ENCODE measurements around the gene RNU1-3. TPM values are rescaled to one million over a fixed set of nuclear protein-coding genes. Genes with fewer than 3 reads are reported as not detected.
A peak's percentile ranks its signal among the peaks of the same experiment; 100 is the strongest.
"Not testable (repeated sequence)": the region's sequence is repeated elsewhere in the genome, so short reads cannot be mapped to it uniquely, and the experiment has no call there.

The RNU1-3 gene
- total and polyA plus RNA-seq, 2 of the 13 experiments (the other 11 are each of a cell fraction or from before 2014, with no cell fraction given), result under 0.01 to 11,018 TPM

DNA sequence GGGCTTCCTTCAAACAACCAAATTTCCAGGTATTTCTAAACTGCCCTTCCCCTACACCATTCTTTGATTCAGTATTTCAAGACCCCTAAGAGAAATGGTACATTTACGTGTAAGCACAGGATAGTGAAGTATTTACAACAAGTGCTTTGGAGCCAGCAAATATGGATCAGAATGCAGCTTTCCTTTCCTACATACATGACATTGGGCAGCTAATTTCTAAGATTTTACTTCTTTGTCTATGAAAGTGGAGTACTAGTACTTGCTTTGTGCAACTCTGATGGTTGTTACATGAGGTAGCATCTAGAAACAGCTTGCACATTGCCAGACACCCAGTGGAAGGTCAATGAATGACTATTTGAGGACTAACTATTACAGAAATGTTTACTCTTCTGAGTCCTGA lies 15.2 kb downstream of the RNU1-3 start:
- peak; percentile 78 for ATAC-seq
- peak; percentile 49 for FAIRE-seq
- DNase-seq (ENCODE audit: low spot score), result peak; percentile 71
- TF ChIP-seq, protein P1, sequence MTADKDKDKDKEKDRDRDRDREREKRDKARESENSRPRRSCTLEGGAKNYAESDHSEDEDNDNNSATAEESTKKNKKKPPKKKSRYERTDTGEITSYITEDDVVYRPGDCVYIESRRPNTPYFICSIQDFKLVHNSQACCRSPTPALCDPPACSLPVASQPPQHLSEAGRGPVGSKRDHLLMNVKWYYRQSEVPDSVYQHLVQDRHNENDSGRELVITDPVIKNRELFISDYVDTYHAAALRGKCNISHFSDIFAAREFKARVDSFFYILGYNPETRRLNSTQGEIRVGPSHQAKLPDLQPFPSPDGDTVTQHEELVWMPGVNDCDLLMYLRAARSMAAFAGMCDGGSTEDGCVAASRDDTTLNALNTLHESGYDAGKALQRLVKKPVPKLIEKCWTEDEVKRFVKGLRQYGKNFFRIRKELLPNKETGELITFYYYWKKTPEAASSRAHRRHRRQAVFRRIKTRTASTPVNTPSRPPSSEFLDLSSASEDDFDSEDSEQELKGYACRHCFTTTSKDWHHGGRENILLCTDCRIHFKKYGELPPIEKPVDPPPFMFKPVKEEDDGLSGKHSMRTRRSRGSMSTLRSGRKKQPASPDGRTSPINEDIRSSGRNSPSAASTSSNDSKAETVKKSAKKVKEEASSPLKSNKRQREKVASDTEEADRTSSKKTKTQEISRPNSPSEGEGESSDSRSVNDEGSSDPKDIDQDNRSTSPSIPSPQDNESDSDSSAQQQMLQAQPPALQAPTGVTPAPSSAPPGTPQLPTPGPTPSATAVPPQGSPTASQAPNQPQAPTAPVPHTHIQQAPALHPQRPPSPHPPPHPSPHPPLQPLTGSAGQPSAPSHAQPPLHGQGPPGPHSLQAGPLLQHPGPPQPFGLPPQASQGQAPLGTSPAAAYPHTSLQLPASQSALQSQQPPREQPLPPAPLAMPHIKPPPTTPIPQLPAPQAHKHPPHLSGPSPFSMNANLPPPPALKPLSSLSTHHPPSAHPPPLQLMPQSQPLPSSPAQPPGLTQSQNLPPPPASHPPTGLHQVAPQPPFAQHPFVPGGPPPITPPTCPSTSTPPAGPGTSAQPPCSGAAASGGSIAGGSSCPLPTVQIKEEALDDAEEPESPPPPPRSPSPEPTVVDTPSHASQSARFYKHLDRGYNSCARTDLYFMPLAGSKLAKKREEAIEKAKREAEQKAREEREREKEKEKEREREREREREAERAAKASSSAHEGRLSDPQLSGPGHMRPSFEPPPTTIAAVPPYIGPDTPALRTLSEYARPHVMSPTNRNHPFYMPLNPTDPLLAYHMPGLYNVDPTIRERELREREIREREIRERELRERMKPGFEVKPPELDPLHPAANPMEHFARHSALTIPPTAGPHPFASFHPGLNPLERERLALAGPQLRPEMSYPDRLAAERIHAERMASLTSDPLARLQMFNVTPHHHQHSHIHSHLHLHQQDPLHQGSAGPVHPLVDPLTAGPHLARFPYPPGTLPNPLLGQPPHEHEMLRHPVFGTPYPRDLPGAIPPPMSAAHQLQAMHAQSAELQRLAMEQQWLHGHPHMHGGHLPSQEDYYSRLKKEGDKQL (CRISPR knock-in tag; IDR thresholded peaks at IDR 0.05; ENCODE audit: low read depth), result peak; percentile 27; the same call in 1 of the 2 replicates
- TF ChIP-seq, protein P2, sequence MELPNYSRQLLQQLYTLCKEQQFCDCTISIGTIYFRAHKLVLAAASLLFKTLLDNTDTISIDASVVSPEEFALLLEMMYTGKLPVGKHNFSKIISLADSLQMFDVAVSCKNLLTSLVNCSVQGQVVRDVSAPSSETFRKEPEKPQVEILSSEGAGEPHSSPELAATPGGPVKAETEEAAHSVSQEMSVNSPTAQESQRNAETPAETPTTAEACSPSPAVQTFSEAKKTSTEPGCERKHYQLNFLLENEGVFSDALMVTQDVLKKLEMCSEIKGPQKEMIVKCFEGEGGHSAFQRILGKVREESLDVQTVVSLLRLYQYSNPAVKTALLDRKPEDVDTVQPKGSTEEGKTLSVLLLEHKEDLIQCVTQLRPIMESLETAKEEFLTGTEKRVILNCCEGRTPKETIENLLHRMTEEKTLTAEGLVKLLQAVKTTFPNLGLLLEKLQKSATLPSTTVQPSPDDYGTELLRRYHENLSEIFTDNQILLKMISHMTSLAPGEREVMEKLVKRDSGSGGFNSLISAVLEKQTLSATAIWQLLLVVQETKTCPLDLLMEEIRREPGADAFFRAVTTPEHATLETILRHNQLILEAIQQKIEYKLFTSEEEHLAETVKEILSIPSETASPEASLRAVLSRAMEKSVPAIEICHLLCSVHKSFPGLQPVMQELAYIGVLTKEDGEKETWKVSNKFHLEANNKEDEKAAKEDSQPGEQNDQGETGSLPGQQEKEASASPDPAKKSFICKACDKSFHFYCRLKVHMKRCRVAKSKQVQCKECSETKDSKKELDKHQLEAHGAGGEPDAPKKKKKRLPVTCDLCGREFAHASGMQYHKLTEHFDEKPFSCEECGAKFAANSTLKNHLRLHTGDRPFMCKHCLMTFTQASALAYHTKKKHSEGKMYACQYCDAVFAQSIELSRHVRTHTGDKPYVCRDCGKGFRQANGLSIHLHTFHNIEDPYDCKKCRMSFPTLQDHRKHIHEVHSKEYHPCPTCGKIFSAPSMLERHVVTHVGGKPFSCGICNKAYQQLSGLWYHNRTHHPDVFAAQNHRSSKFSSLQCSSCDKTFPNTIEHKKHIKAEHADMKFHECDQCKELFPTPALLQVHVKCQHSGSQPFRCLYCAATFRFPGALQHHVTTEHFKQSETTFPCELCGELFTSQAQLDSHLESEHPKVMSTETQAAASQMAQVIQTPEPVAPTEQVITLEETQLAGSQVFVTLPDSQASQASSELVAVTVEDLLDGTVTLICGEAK (IDR thresholded peaks at IDR 0.05), result 0 out of 2 replicates have a peak, but pooled peaks have one; percentile 20
- TF ChIP-seq, protein P2 (CRISPR knock-in tag; IDR thresholded peaks at IDR 0.05), result not testable (repeated sequence)
- TF ChIP-seq TEAD3 (CRISPR knock-in tag; optimal IDR thresholded peaks at IDR 0.05; ENCODE audit: borderline replicate concordance) (peak; percentile 21), KAT8 (CRISPR knock-in tag; IDR thresholded peaks at IDR 0.05) (0 out of 2 replicates have a peak, but pooled peaks have one; percentile 38), FOXK2 (IDR thresholded peaks at IDR 0.05) (0 out of 2 replicates have a peak, but pooled peaks have one; percentile 51), ZNF282 (IDR thresholded peaks at IDR 0.05; ENCODE audit: partially characterized antibody) (peak; percentile 50), FOXA3 (CRISPR knock-in tag; IDR thresholded peaks at IDR 0.05) (peak; percentile 73), CEBPG (CRISPR knock-in tag; IDR thresholded peaks at IDR 0.05) (peak; percentile 86)
- TF ChIP-seq, protein P3, sequence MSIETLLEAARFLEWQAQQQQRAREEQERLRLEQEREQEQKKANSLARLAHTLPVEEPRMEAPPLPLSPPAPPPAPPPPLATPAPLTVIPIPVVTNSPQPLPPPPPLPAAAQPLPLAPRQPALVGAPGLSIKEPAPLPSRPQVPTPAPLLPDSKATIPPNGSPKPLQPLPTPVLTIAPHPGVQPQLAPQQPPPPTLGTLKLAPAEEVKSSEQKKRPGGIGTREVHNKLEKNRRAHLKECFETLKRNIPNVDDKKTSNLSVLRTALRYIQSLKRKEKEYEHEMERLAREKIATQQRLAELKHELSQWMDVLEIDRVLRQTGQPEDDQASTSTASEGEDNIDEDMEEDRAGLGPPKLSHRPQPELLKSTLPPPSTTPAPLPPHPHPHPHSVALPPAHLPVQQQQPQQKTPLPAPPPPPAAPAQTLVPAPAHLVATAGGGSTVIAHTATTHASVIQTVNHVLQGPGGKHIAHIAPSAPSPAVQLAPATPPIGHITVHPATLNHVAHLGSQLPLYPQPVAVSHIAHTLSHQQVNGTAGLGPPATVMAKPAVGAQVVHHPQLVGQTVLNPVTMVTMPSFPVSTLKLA (IDR thresholded peaks at IDR 0.05), result peak; percentile 28

More for the DNA sequence above, 15.2 kb downstream of the RNU1-3 start:
- intact Hi-C loops (cut with micrococcal nuclease; ENCODE audit: unreplicated experiment); H3K36me3 ChIP-seq (replicated peaks in 1 of 2; ENCODE audit: control insufficient read depth in 1 of 2, insufficient read depth in 2 of 2, low read length in 2 of 2); H3K9me3 ChIP-seq (ENCODE audit: low read length); H3K79me2 ChIP-seq (ENCODE audit: insufficient read depth, low read length); in situ Hi-C loops (cut with HindIII; ENCODE audit: extremely low pct_ligation_motif_present, low pct_unique_long_range_greater_than_20kb); H3K4me3 ChIP-seq (replicated peaks in 1 of 3; ENCODE audit: insufficient read depth in 1 of 3, low read depth in 2 of 3, low read length in 3 of 3); H3K4me2 ChIP-seq (ENCODE audit: low read depth, low read length); BruUV-seq (replicated peaks); CTCF ChIA-PET (ENCODE audit: low intra/inter-chr PET ratio, low total read pairs); H2AFZ ChIP-seq (ENCODE audit: low read length); H3K9ac ChIP-seq (ENCODE audit: insufficient read depth, low read depth, low read length); H3K27me3 ChIP-seq (ENCODE audit: control insufficient read depth in 1 of 2, insufficient read depth in 2 of 2, low read length in 2 of 2); H4K20me1 ChIP-seq (ENCODE audit: insufficient read depth, low read length): not testable (repeated sequence)
- 96% methylated on average over 1 of the region's 1 CpG for WGBS (ENCODE audit: low lambda C conversion rate)
- H3K4me1 ChIP-seq (ENCODE audit: insufficient read depth, low read length), result peaks cover 33% of the 10 kb centered on the region
- H3K27ac ChIP-seq (ENCODE audit: extremely low read length, insufficient read depth, low read length), result peak overlapping the region; percentile 7
- POLR2A ChIA-PET, result interaction anchor here (1.1 kb wide), 1 partner anchor 43 kb away, joined by 3 read pairs; no protein-coding TSS in a partner anchor

All from HepG2 (cell line).